22Rv1 (cell line): Measurements from ENCODE around the gene IGSF9B.

Experiments used
- H3K27ac ChIP-seq: fragments of 450-650 bp; 2 replicates; pipeline ENCODE4 v1.5.1; 2017
- ZFX ChIP-seq: fragments of 450-650 bp; IDR thresholded peaks from 2 replicates; pipeline ENCODE4 v1.6.1; 2017; ENCODE audit warnings: antibody characterized with exemption, borderline replicate concordance
- TF ChIP-seq, protein P1 (sequence below): fragments of 450-650 bp; IDR thresholded peaks from 2 replicates; pipeline ENCODE4 v1.5.1; 2017; ENCODE audit warnings: mild to moderate bottlenecking

The IGSF9B gene

DNA sequence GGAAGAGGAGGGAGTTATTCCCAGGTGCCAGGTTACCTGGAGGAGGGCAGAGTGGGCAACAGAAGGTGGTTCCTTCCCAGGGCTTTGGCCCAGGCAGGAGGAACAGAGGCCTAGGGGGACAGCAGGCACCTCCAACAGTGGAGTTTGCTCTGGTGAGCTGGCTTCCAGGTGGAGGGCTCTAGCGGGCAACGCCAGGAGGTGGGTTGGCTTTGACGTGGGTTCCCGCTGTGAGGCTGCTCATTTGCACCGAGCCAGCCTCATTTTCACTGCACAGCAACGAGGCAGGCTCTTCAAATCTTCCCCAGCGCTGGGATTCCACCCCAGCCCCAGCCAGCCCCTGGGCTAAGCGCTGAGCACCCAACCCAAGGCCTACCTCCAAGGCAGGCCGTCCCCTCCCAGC is 8.1 kb downstream of the IGSF9B start:
- TF ChIP-seq ZFX: no peak
- TF ChIP-seq, protein P1, sequence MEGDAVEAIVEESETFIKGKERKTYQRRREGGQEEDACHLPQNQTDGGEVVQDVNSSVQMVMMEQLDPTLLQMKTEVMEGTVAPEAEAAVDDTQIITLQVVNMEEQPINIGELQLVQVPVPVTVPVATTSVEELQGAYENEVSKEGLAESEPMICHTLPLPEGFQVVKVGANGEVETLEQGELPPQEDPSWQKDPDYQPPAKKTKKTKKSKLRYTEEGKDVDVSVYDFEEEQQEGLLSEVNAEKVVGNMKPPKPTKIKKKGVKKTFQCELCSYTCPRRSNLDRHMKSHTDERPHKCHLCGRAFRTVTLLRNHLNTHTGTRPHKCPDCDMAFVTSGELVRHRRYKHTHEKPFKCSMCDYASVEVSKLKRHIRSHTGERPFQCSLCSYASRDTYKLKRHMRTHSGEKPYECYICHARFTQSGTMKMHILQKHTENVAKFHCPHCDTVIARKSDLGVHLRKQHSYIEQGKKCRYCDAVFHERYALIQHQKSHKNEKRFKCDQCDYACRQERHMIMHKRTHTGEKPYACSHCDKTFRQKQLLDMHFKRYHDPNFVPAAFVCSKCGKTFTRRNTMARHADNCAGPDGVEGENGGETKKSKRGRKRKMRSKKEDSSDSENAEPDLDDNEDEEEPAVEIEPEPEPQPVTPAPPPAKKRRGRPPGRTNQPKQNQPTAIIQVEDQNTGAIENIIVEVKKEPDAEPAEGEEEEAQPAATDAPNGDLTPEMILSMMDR: no peak
- no peak overlapping the region for H3K27ac ChIP-seq

DNA sequence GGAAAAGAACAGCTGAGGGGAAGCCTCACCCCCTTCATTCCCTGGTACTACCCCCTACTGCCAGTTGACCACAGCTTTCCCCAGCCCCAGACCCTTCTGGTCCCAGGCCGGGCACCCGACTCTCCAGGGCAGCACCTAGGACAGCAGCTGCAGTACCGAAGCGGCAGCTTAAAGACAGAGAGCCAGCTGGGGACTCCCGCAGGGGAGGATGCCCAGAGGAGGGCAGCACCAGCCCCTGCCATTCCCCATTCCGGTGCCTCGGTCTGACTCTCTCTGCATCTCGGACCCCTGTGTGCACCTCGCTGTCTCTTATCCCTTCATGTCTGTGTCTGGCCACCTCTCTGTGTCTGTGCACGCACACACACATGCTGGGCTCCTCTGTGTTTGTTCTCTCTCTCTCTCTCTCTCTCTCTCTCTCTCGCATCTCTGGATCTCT is 9.4 kb downstream of the IGSF9B start:
- TF ChIP-seq ZFX: no peak
- TF ChIP-seq, protein P1: 0 out of 2 replicates have a peak, but pooled peaks have one; percentile 11
- no peak overlapping the region for H3K27ac ChIP-seq

DNA sequence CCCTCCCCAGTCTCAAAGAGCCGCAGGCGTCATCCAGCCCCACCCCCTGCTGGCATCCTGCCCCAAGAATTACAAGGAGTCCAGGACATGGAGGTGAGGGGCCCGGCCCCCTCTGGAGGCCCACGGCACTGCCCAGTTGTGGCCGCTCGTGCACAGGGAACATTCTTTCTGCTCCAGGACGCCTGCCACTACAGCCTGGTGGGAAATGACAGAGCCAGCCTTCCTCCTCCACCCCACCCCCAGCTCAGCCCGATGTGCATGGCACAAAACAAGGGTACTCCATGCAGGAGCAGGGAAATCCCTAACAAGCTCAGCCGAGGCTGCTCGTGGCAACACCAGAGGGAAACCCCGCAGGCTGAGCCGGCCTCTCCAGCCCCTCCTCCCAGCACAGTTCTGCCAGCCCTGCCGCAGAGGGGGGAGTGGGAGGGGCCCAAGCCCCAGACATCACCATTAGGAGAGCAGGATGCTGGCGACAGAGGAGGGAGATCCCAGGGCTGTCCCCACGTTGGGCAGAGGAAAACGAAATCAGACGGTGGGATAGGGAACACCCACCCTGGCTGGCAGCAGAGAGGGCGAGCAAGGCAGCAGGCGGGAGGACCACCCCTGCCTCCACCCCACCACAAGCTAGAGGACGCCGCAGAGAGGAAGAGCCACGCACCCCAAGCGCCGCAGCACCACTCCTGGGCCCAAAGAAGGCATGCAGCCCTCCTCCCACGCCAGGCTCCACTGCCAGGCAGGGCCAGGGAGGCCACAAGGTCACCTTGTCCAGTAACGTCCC is 10.0 kb downstream of the IGSF9B start:
- no peak overlapping the region for H3K27ac ChIP-seq
- TF ChIP-seq, protein P1: no peak
- no peak for TF ChIP-seq ZFX

DNA sequence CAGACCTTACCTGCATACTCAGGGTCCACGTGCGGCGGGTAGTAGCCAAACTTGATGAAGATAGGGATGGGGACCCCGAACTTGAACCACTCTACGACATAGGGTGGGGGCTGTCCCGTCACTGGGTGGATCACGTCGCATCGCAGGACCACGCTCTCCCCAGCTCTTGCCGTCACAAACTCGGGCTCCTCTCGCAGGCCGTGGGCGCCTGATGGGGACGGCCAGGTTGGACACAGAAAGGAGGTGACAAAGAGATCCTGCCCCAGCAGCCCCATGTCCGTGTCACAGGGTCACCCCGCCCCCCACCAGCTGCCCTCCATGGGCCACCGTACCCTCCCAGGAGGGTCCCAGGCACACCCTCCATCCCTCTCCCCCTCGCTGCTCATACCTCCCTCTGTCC is 10.7 kb downstream of the IGSF9B start:
- H3K27ac ChIP-seq: no peak overlapping the region
- TF ChIP-seq, protein P1: no peak
- no peak for TF ChIP-seq ZFX

DNA sequence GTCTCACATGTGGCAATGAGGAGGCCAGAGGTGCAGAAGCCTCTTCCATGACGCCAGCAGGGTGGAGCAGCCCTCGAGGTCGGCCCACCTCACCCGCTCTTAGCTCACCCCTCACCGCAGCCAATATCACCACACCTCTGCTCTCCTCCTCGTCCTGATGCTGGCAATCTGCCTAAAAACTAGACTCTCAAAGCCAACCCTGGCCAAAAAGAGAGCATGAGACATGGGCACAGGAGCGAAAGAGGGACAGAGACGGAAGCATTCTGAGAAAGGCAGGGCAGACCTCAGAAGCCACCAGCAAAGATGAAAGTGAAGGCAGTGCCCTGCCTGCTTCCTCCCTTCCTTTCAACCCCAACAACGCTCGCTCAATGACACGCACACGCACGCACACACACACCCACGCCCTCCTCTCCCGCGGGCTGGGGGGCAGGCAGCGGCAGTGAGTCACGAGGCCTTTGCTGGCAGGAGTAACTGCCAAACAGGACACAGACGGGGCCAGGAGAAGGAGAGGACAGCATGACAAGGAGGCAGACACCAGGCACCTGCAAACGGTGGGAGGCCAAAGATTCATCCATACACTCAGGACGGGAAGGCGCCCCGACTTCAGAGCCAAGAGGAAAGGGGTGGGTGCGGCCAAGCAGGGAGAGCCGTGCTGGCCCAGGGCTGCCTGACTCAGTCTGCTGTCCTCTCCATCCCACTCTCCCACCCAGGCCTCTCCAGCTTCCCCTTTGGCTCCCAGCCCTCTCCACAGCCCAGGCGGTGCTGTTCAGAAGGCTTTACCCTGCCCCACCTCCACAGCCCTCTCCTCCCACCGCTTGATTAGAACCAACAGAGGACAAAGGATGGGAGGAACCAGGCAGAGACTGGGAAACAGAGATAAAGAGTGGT is 11.4 kb downstream of the IGSF9B start:
- no peak overlapping the region for H3K27ac ChIP-seq
- TF ChIP-seq ZFX: no peak
- TF ChIP-seq, protein P1: no peak

DNA sequence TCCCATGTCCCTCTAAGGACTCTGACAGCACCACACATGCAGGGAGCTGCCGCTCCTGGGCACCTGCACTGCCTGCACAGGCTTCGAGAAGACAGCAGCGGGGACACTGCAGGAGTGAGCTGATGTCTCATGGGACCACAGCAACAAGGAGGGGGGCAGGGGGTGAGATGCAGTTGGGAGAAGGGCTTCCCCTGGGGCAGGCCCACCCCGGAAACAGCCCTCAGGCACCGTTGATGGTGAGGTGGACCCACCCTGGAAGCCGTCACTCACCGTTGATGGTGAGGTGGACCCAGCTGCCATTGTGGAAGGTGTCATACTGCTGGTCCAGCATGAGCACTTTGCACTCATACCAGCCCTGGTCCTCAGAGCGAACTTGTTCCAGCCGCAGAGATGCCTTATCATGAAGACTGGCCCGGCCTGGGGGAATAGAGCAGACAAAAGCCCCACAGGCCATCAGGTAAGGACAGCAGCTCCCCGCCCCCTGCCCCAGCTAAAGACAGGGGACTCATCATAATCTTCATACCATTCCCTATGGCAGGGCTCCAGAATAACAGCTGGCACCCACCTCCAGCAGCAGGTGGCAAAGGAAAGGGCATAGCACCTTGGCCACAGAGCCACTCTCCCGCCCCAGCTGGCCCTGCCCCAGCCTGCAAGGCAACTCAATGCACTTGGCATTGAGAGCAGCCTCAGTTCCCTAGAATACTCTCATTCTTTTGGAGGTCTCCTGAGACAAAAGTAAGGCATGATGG is 12.6 kb downstream of the IGSF9B start:
- H3K27ac ChIP-seq: no peak overlapping the region
- TF ChIP-seq ZFX: no peak
- TF ChIP-seq, protein P1: no peak
